DND-41 (cell line): Measurements from ENCODE around the gene SOX13.

Source experiments
- ATAC-seq: fragments of 200-7000 bp; cut with Tn5 transposase; 3 replicates; pipeline ENCODE4 v1.9.1; 2021; ENCODE audit warnings: low read depth; ENCODE audit not compliant: insufficient read depth
- DNase-seq: peaks from one replicate; pipeline ENCODE4 v3.0.0-alpha.2; 2020
- H2AFZ ChIP-seq: 2 replicates; pipeline ENCODE4 v1.6.0; 2012; ENCODE audit warnings: low read depth, low read length
- H3K27ac ChIP-seq: 2 replicates; pipeline ENCODE4 v1.5.1; 2012; ENCODE audit warnings: low read length, inconsistent platforms
- H3K27me3 ChIP-seq: fragments of 200-600 bp; sonication (generic); 2 replicates; pipeline ENCODE4 v1.6.0; 2012; ENCODE audit warnings: low read length, mild to moderate bottlenecking, inconsistent platforms; ENCODE audit not compliant: insufficient read depth, poor library complexity
- H3K36me3 ChIP-seq: 2 replicates; pipeline ENCODE4 v1.5.1; 2012; ENCODE audit warnings: low read length, inconsistent platforms; ENCODE audit not compliant: insufficient read depth
- H3K4me1 ChIP-seq: 2 replicates; pipeline ENCODE4 v1.5.1; 2012; ENCODE audit warnings: mild to moderate bottlenecking, low read length; ENCODE audit not compliant: insufficient read depth
- H3K4me2 ChIP-seq: 2 replicates; pipeline ENCODE4 v1.6.0; 2012; ENCODE audit warnings: mild to moderate bottlenecking, moderate library complexity, low read length, inconsistent platforms; ENCODE audit not compliant: insufficient read depth
- H3K4me3 ChIP-seq, 2 experiments: fragments of 200-600 bp in 1 of 2; shearing (Covaris generic) in 1 of 2; 2 replicates each; pipeline ENCODE4 v1.5.1; 2012 to 2016; ENCODE audit warnings: inconsistent platforms in 2 of 2, low read length in 2 of 2, mild to moderate bottlenecking in 2 of 2, low read depth in 1 of 2, moderate library complexity in 1 of 2
- H3K79me2 ChIP-seq: 2 replicates; pipeline ENCODE4 v1.6.0; 2012; ENCODE audit warnings: low read length, inconsistent platforms; ENCODE audit not compliant: insufficient read depth
- H3K9ac ChIP-seq: 2 replicates; pipeline ENCODE4 v1.6.0; 2012; ENCODE audit warnings: low read depth, mild to moderate bottlenecking, inconsistent platforms, low read length, moderate library complexity
- H3K9me3 ChIP-seq: 2 replicates; pipeline ENCODE4 v1.5.1; 2012; ENCODE audit warnings: low read length, moderate library complexity, mild to moderate bottlenecking, inconsistent platforms; ENCODE audit not compliant: insufficient read depth, severe bottlenecking
- H4K20me1 ChIP-seq: 2 replicates; pipeline ENCODE4 v1.6.0; 2012; ENCODE audit warnings: low read length; ENCODE audit not compliant: insufficient read depth
- EZH2 ChIP-seq: IDR thresholded peaks from 3 replicates; pipeline ENCODE4 v1.6.1; 2012; ENCODE audit warnings: borderline replicate concordance, low read depth, mild to moderate bottlenecking, moderate library complexity, low read length, inconsistent platforms; ENCODE audit not compliant: severe bottlenecking
- TF ChIP-seq, protein P1 (sequence below): IDR thresholded peaks from 2 replicates; pipeline ENCODE4 v1.5.1; 2012; ENCODE audit warnings: borderline replicate concordance, low read length, moderate library complexity, mild to moderate bottlenecking; ENCODE audit not compliant: poor library complexity, severe bottlenecking; ENCODE audit errors: extremely low read depth

SOX13 gene

DNA sequence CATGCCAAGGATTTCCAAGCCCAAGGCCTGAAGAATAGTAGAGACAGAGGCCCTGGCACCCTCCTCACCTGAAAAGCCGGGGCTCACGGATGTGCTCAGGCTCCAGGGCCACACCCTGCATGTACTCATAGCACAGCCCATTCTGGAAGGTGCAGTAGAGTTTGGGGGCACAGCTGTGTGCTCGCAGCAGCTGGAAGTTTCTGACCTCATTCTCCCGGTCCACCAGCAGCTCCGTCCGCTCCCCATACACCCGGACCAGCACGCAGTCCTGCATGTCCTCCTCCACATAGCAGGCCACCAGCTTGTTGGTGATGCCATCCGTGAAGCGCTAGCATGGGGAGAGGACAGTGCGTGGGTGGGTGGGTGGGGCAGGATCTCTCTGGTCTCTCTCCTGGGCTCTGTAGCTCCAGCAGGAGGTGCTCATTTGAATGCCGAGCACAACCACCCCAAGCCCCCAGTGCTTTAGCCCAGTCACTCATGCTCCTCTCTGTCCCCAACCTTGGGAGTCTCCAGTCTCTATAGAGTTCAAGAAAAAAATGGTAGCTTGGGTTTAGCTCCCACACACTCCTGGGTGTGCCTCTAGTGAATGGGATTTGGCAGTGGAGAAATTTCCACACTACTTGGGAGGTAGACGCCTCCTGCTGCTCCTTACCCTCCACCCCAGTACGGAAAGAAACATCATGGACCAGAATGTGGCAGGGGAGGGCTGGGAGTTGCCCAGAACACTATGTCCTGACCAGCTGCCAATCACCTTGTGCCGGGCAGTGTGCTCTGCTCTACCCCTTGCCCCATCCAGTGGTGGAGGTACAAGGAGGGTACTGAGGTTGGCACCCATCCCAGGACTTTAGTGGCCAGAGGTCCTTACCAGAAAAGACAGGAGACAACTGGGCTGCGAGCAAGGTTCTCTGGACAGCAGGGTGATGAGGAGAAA lies 77.0 kb downstream of the SOX13 start:
- Histone ChIP-seq H3K4me1 (no peaks in the 10 kb centered on the region), H3K4me3 (no peak overlapping the region), H3K27ac (no peak overlapping the region), H3K9ac (no peak overlapping the region), H3K4me2 (no peak overlapping the region), H3K36me3 (no peaks in the 10 kb centered on the region), H3K27me3 (no peaks in the 10 kb centered on the region), H3K9me3 (no peaks in the 10 kb centered on the region), H4K20me1 (no peaks in the 10 kb centered on the region; the same call in 1 of the 2 replicates), H2AFZ (no peak overlapping the region), H3K79me2 (no peaks in the 10 kb centered on the region)
- no peak for DNase-seq
- ATAC-seq = no peak
- no peak for TF ChIP-seq EZH2
- TF ChIP-seq, protein P1, sequence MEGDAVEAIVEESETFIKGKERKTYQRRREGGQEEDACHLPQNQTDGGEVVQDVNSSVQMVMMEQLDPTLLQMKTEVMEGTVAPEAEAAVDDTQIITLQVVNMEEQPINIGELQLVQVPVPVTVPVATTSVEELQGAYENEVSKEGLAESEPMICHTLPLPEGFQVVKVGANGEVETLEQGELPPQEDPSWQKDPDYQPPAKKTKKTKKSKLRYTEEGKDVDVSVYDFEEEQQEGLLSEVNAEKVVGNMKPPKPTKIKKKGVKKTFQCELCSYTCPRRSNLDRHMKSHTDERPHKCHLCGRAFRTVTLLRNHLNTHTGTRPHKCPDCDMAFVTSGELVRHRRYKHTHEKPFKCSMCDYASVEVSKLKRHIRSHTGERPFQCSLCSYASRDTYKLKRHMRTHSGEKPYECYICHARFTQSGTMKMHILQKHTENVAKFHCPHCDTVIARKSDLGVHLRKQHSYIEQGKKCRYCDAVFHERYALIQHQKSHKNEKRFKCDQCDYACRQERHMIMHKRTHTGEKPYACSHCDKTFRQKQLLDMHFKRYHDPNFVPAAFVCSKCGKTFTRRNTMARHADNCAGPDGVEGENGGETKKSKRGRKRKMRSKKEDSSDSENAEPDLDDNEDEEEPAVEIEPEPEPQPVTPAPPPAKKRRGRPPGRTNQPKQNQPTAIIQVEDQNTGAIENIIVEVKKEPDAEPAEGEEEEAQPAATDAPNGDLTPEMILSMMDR = no peak

DNA sequence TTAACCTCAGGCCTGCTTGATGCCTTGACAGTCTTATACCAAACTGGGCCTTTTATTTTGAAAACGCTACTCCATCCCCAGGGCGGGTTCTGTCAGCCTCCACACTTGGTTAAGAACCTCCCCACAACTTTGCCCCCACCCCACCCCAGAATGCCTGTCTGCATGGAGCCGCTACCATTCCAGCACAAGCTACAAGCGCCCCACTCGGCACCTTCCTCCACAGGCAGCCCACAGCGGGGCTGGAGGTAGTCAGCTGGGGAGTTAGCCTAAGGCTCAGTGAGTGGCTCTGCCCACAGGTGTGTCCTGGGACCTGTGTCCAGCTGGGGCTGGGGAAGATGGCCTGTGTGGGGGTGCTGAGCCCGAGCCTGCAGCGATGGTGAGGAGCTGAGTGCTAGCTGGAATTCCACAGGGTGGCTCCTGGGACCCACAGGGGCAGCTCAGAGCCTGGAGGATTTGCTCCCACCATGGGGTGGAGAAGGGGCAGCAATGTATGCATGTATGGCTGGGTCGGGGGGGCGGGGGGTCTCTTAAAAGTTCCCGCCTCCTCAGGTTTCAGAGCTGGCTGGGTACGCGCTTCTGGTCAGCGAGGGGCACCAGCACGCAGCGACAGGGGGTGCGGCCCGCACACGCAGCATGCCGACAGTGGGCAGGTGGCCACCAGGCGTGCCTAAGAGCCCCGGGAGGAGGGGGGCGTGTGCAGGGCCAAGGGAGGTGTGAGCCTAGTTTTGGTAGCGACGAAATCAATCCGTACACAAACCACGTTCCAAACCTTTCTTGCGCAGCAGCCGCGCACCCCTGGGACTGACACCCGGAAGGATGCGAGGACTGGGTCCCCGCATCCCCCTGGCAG lies 78.0 kb downstream of the SOX13 start:
- DNase-seq (no peak), ATAC-seq (no peak)
- H3K27me3 ChIP-seq = no peaks in the 10 kb centered on the region
- no peak overlapping the region for H3K4me3 ChIP-seq
- no peaks in the 10 kb centered on the region for H3K79me2 ChIP-seq
- no peak overlapping the region for H3K4me2 ChIP-seq
- no peak overlapping the region for H3K27ac ChIP-seq
- H3K4me1 ChIP-seq = no peaks in the 10 kb centered on the region
- H3K36me3 ChIP-seq = no peaks in the 10 kb centered on the region
- TF ChIP-seq, protein P1 = no peak
- no peak overlapping the region for H3K9ac ChIP-seq
- no peak overlapping the region for H2AFZ ChIP-seq
- H3K9me3 ChIP-seq = no peaks in the 10 kb centered on the region
- H4K20me1 ChIP-seq = no peaks in the 10 kb centered on the region; the same call in 1 of the 2 replicates

DNA sequence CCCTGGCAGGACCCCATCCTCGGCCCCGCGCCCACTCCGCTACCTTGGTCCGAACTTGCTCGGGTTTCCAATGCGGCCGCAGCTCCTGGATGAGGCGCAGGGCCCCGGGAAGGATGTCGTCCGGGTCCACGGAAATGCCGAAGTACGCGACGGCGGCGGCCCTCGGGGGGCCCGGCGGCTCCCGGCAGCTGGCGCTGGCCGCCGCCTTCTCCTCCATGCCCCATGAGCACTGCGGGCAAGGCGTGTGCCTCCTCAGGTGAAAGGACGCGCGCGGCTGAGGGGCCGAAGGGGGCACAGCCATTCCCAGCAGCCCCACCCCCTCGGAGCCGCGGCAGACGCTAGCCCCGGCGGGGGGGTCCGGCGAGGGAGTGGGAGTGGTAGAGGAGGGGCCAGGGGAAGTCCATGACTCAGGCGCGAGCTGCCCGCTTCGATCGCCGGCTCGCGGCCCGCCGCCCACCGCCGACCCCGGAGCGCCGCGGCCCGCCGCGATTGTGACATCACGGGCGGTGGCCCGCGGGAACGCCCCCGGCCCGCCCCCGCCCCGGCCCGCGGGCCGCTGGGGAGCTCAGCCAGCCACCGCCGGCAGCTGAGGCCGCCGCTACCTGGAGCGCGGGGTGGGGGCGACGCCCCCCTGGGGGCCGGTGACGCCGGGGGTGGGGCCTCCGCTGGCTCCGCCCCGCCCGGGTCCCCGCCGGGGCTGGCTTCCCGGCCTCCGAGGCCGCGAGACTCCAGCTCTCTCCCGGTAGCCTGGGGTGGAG lies 78.8 kb downstream of the SOX13 start, which contains the start of gene ETNK2:
TSS of gene ETNK2 (minus strand) at position 493 of the 758 bp plus-strand sequence. CDS start at position 301, 192 bp downstream.
- DNase-seq = no peak
- H3K4me2 ChIP-seq = no peak within 1 kb of the TSS
- H3K4me3 ChIP-seq = no peak within 1 kb of the TSS
- no peak within 1 kb of the TSS for H2AFZ ChIP-seq
- H3K27ac ChIP-seq = no peak within 1 kb of the TSS
- TF ChIP-seq, protein P1 = no peak
- TF ChIP-seq EZH2 = no peak
- H4K20me1 ChIP-seq = no peaks in the 10 kb centered on the region; the same call in none of the 2 replicates
- H3K9ac ChIP-seq = no peak within 1 kb of the TSS
- no peaks in the 10 kb centered on the region for H3K27me3 ChIP-seq
- H3K36me3 ChIP-seq = no peaks in the 10 kb centered on the region
- H3K9me3 ChIP-seq = no peaks in the 10 kb centered on the region
- no peaks in the 10 kb centered on the region for H3K4me1 ChIP-seq
- no peaks in the 10 kb centered on the region for H3K79me2 ChIP-seq
- no peak for ATAC-seq
